T1000 (cell line): ENCODE data around the gene GRIK2.
"Not testable (repeated sequence)": the region's sequence is repeated elsewhere in the genome, so short reads cannot be mapped to it uniquely, and the experiment has no call there.

Source experiments
- DNase-seq: peaks from one replicate; lab custom pipeline; 2025; ENCODE audit warnings: mixed read lengths; lab: John Stamatoyannopoulos, UW

The GRIK2 gene

GRCh38 chr6:101393251-101393828 lies at the start of gene GRIK2:
Gene GRIK2, plus strand, starts transcription at chr6:101393708.
- peak; percentile 35 for DNase-seq

GRCh38 chr6:101344885-101345284 lies 48.6 kb upstream of the GRIK2 start:
- no peak for DNase-seq

DNA sequence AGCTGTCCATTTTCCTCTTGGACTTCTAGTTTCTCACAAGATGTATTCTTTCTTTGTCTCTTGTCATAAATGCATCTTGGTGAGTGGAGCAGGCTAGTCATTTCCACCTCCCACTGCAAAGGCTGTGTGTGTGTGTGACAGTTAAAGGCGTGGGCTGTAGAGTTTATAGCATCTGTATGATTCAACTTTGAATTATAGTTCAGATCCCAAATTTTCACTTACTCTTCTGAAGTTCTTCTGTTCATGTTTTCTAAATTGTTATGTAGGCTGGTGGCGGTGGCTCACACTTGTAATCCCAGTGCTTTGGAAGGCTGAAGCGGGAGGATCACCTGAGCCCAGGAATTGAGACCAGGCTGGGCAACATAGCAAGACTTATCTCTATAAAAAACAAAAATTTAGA lies 44.7 kb upstream of the GRIK2 start:
- no peak for DNase-seq

DNA sequence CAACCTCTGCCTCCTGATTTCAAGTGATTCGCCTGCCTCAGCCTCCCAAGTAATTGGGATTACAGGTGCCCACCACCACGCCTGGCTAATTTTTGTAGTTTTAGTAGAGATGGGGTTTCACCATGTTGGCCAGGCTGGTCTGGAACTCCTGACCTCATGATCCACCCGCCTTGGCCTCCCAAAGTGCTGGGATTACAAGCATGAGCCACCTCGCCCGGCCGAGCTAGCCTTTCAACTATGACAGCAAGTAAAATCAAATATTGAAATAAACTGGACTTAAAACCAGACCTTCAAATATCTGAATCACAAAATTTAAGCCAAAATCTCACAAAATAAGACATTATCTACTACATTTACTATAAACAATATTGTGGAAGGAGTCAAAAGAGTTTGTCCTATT lies 42.9 kb upstream of the GRIK2 start:
- not testable (repeated sequence) for DNase-seq

DNA sequence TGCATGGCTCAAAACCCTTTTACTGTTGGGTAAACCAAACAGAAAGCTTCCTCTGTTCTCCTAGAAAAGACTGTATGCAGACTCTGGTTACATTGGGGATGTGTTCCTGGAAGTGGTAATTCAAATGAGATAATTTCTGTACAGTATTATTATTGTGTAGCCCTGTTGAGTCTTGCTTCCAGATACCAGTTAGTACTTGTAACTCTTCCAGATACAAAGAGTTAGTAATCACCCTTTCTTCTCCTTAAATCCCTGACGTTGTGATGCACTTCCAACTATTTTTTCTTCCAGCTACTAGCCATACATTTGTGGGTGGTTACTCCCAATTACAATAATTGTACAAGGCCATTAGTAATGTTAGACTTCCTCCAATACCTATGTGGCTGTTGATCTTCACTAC lies 42.3 kb upstream of the GRIK2 start:
- no peak for DNase-seq

DNA sequence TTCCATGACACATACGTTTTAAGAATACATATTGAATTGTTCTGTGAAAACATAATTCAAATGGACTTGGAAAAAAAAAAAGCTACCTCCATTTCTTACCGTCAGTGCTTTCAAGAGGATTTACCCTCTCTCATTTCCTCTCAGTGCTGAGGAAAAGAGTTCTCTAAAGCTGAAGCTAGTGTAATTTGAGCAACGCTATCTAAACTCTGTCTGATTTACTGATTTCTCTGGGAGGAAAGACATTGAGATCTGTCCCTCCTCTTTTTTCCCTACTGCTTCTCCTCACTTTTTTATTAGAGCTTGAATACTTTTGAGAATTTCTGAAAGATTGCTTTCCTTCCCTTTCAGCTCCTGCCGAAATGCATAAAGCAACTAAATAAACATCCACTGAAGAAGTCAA lies 41.2 kb upstream of the GRIK2 start:
- DNase-seq = no peak

GRCh38 chr6:101365181-101365580 lies 28.3 kb upstream of the GRIK2 start:
- DNase-seq = no peak

DNA sequence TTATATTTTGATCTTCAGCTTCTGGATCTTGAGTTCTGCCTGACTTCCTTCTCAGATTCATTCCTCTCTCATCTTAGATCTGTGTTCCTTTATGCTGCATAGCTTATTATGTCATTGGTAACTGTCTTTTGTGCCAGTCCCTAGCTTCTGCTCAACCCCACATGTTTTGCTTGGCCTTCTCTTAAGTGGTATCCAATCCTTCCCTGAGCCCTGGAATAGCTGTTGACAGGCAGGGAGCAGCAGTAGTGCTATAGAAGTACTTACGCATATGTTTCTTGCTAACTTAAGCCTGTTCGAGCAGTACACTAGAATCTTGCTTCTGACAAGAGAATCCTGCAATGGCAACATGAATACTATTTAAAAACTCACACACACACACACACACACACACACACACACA lies 13.6 kb upstream of the GRIK2 start:
- DNase-seq = no peak

- no peak for DNase-seq
Observed at GRCh38 chr6:101380897-101381630, 12.4 kb upstream of the GRIK2 start.

- DNase-seq = not testable (repeated sequence)
Observed at GRCh38 chr6:101383747-101384146, 9.8 kb upstream of the GRIK2 start.

DNA sequence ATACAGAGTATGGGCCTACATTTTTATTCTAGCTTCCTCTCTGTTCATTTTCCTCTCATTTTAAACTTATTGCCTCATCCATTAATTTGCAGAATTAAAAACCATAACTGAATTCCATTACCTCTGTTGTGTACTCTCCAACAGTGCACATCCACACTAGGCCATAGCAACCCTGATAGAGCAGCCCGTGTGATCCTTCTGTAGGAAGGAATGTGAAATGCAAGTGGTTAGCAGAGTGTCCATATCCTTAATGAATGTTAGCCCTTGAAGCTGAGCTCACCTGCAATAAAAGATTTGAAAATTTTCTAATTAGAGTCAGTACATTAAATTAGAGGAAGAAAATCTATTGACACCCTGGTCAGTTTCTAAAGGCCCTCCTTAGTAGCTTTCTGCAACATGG lies 6.5 kb upstream of the GRIK2 start:
- no peak for DNase-seq

- peak; percentile 12 for DNase-seq
Observed at GRCh38 chr6:101391772-101392585, 1.5 kb upstream of the GRIK2 start.

DNA sequence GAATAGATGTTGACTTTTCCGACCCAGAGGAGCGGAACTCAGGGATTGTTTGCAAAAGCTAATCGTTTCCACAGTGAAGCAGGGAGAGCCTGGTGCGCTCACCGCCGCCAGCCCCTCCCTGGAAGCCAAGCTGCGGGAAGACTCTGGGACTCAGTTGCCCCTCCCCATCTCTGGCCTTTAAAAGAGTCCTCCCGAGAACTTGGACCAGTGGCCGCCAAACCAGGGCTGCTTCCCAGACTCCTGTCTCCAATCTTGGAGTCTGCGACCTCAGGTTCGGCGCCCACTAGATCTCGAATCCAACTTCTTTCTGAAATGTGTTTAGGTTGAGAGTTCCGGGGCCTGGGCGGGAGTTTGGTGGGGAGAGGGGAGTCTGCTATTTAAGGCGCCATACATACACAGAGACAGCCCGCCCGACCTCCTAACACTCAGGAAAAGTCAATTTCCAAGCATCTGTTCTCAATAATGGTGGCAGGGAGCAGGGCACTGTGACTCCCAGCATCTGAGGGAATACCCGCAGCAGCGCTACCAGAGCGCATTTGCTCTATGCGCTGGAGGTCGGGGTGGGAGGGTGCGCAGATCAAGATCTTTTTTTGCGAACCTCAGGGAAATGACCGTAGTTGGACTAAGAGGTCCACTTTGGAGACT lies 800 bp upstream of the GRIK2 start:
- no peak for DNase-seq

DNA sequence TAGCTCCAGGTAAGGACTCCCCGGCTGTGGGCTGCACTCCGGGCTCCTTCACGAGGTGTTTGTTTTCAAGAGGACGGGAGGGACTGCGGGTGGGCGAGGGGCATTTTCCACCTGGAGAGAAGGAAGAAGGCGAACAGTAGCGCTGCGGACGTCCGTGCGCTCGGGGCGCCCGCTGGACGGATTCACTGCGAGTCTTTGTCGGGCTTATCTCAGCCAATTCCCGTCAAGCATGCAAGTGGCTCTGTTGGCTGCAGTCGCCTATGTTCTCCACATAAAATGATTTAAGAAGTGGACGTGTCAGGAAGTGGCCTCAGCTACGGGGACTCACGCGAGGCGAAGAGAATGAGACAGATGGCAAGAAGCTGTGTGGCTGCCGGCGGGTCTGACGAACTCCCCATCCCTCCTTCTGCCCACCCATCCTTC lies 332 bp downstream of the GRIK2 start:
- DNase-seq = peak; percentile 11

- no peak for DNase-seq
Observed at GRCh38 chr6:101394936-101395335, 1.4 kb downstream of the GRIK2 start.

DNA sequence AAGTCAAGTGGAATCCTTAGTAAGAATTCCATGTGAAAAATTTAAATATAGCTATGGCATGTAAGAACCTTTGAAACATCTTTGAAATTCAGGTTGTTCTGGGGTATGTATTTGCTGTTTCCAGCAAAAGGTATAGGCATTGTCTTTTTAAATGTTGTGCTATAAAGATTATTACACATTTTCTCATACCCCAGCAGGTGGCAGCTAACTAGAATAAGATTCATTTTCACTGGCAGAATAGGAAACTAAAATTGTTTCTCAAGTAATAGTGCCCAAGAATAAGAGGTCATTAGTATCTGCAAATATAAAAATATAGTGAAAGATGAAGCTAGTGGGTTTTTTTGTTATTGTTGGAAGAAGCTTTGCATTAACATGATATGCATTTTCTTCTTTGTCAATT lies 1.8 kb downstream of the GRIK2 start:
- DNase-seq = no peak

DNA sequence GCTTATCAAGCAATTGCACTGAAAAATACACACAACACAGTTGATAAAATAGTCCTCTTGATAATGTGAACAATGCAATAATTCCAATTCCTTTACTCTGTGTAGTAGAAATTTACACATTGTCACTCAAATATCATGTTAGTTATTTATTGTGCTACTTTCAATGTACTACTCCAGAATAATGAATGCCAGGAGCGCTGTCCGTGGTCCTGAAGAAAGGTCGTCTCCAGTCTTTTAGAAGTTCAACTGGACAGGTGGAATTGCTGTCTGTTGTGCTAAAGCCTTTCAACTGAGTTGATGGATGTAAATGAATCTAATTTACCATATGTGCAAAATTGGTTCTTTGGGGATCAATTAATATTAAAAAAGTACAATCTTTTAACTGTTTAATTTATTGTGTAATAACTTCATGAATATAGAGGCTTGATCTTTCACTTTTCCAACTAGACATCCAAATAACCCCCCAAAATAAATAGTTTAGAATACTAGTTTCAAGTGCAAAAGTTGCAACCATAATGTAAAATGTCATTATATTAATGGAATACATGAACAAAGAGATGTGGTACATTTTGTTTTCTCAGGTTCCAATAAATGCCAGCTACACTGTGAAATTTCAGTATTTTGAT lies 3.2 kb downstream of the GRIK2 start:
- DNase-seq = peak; percentile 32

GRCh38 chr6:101397199-101397598 lies 3.7 kb downstream of the GRIK2 start:
- no peak for DNase-seq

- DNase-seq = no peak
Observed at GRCh38 chr6:101398716-101399615, 5.5 kb downstream of the GRIK2 start.

DNA sequence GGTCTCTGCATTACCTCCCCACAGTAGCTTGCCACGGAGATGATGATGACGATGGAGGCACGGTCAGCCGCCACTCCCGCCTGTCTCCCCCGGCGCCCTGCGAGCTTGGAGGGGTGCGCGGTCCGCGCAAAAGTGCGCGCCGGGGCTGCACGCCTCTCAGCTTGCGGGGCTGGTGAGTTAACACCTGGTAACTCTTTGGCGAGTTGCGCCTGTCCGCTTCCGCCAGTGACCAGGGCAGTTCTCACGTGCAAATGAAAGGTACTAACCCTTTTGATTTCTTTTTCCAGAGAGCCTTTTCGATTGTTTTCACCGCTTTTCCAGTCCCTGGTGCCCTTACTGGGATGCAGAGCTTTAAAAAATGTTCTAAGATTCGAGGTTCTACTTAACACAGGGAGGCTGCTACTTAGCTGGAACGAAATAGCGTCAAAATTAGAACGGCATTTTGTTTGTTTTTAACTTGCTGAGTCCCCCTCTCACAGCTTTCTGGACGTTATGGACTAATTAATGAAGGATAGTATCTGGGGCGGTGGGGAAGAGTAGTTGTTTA lies 6.2 kb downstream of the GRIK2 start:
- DNase-seq = no peak
